KOPT-K1 (cell line): ENCODE data around the gene PCDHGC3.

Source experiments
- H3K27ac ChIP-seq: fragments of 200-600 bp; sonication (generic); 2 replicates; pipeline ENCODE4 v1.5.1; 2016; ENCODE audit warnings: antibody characterized with exemption, mild to moderate bottlenecking, low read depth, low read length; ENCODE audit not compliant: poor library complexity, severe bottlenecking
- H3K36me3 ChIP-seq: fragments of 200-600 bp; sonication (generic); 2 replicates; pipeline ENCODE4 v1.5.1; 2017; ENCODE audit warnings: antibody characterized with exemption, mild to moderate bottlenecking, low read length, moderate library complexity; ENCODE audit not compliant: insufficient read depth
- H3K9me3 ChIP-seq: fragments of 200-600 bp; sonication (generic); 2 replicates; pipeline ENCODE4 v1.5.1; 2017; ENCODE audit warnings: antibody characterized with exemption, low read length, mild to moderate bottlenecking; ENCODE audit not compliant: insufficient read depth, poor library complexity, severe bottlenecking

PCDHGC3 gene

GRCh38 chr5:141519605-141520565 lies 44.1 kb downstream of the PCDHGC3 start:
- H3K9me3 ChIP-seq: no peaks in the 10 kb centered on the region
- peaks cover 100% of the 10 kb centered on the region for H3K36me3 ChIP-seq
- H3K27ac ChIP-seq: no peak overlapping the region

- H3K27ac ChIP-seq: no peak overlapping the region
- no peaks in the 10 kb centered on the region for H3K9me3 ChIP-seq
- peaks cover 100% of the 10 kb centered on the region for H3K36me3 ChIP-seq
These were observed 45.5 kb downstream of the PCDHGC3 start for GRCh38 chr5:141521244-141521781.

- no peak overlapping the region for H3K27ac ChIP-seq
- peaks cover 100% of the 10 kb centered on the region for H3K36me3 ChIP-seq
- H3K9me3 ChIP-seq: no peaks in the 10 kb centered on the region
These were observed 46.5 kb downstream of the PCDHGC3 start for GRCh38 chr5:141522301-141522700.

GRCh38 chr5:141523991-141524390 lies 48.2 kb downstream of the PCDHGC3 start:
- no peak overlapping the region for H3K27ac ChIP-seq
- peaks cover 100% of the 10 kb centered on the region for H3K36me3 ChIP-seq
- H3K9me3 ChIP-seq: no peaks in the 10 kb centered on the region

GRCh38 chr5:141524604-141525597 lies 49.1 kb downstream of the PCDHGC3 start:
- no peaks in the 10 kb centered on the region for H3K9me3 ChIP-seq
- H3K36me3 ChIP-seq: peaks cover 100% of the 10 kb centered on the region
- no peak overlapping the region for H3K27ac ChIP-seq

- H3K36me3 ChIP-seq: peaks cover 100% of the 10 kb centered on the region
- no peak overlapping the region for H3K27ac ChIP-seq
These were observed 49.9 kb downstream of the PCDHGC3 start for GRCh38 chr5:141525653-141526052.

GRCh38 chr5:141527426-141527825 lies 51.7 kb downstream of the PCDHGC3 start:
- H3K27ac ChIP-seq: no peak overlapping the region
- no peaks in the 10 kb centered on the region for H3K9me3 ChIP-seq
- H3K36me3 ChIP-seq: peaks cover 100% of the 10 kb centered on the region

More at GRCh38 chr5:141525653-141526052, 49.9 kb downstream of the PCDHGC3 start:
- no peaks in the 10 kb centered on the region for H3K9me3 ChIP-seq
